SK-N-MC (cell line): ENCODE measurements around the gene CEP83.

Source experiments
- EZH2 ChIP-seq: fragments of 200-600 bp; sonication (generic); IDR thresholded peaks from one replicate; pipeline ENCODE4 v1.6.1; 2017; ENCODE audit warnings: antibody characterized with exemption
- POLR2AphosphoS5 ChIP-seq: IDR thresholded peaks from 2 replicates; pipeline ENCODE4 v1.6.1; 2012; ENCODE audit warnings: mild to moderate bottlenecking, low read depth, low read length, borderline replicate concordance

DNA sequence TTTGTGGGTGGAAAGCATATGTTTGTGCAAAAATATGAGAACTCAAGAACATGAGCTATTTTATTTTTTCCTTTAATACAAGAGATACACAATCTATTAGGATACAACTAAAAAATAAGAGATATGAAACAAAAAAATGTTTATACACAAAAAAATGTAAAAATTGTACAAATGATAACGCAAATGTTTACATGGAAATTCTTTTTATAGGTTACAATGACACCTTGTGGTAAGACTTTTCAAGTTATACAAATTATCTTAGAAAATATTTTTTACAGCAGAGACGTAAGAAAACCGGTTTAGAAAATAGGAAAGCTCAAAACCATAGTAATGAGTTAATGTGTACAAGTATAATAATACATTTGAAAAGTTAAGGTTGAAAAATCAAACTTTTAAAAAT lies 25.5 kb downstream of the CEP83 start:
- no peak for TF ChIP-seq EZH2
- no peak for TF ChIP-seq POLR2AphosphoS5
